K562 (cell line): ENCODE results near the gene TMEM92. TPM values are rescaled to one million over a fixed set of nuclear protein-coding genes. Genes with fewer than 3 reads are reported as not detected.

ENCODE experiments used
- ATAC-seq: fragments of 200-7000 bp; cut with Tn5 transposase; 3 replicates; pipeline ENCODE4 v1.9.1; 2020; ENCODE audit warnings: moderate library complexity
- BruUV-seq: library from RNA; stranded (reverse); fragments of 400-500 nt; replicated peaks from 2 replicates; lab custom pipeline; 2021; lab: Mats Ljungman, UMichigan
- CTCF ChIA-PET: fragments of 300-600 bp; formaldehyde crosslinking; extraction: SDS; loops from one replicate; lab custom pipeline; 2021; ENCODE audit warnings: low intra/inter-chr PET ratio; lab: Yijun Ruan, JAX
- POLR2A ChIA-PET: fragments of 300-600, 350-650 bp; sonication (Branson Sonifier 250); formaldehyde crosslinking; extraction: SDS; loops from one replicate; lab custom pipeline; 2021; ENCODE audit warnings: antibody characterized with exemption, inconsistent platforms; lab: Yijun Ruan, JAX
- DNase-seq, 4 experiments: peaks; one replicate each; pipeline versions ENCODE4 v3.0.0 to v3.0.0-alpha.2; 2011 to 2018; ENCODE audit warnings: low spot score in 3 of 4, mixed read lengths in 3 of 4; ENCODE audit errors: extremely low read depth in 1 of 4
- FAIRE-seq: peaks from 2 replicates; lab custom pipeline; 2011; peaks lifted over from hg19 to GRCh38; lab: Jason Lieb, UNC
- H2AFZ ChIP-seq: 2 replicates; pipeline ENCODE4 v1.6.0; 2011; ENCODE audit warnings: low read depth, low read length, control low read depth, inconsistent platforms
- H3K27ac ChIP-seq: fragments of 200-600 bp; 3 replicates; pipeline ENCODE4 v1.8.0; 2011; ENCODE audit warnings: low read depth, mild to moderate bottlenecking, control low read depth, inconsistent platforms, low read length, moderate library complexity, mixed read lengths; ENCODE audit errors: extremely low read depth
- H3K27me3 ChIP-seq, 2 experiments: fragments of 300-600 bp in 1 of 2; 2 replicates in 1 of 2; 3 replicates in 1 of 2; pipeline versions ENCODE4 v1.6.0 to v1.8.0; 2011; ENCODE audit warnings: inconsistent platforms in 2 of 2, low read length in 2 of 2, mild to moderate bottlenecking in 1 of 2, mixed read lengths in 1 of 2, moderate library complexity in 1 of 2; ENCODE audit not compliant: control insufficient read depth in 2 of 2, insufficient read depth in 2 of 2
- H3K36me3 ChIP-seq: fragments of 300-600 bp; 3 replicates; pipeline ENCODE4 v1.8.0; 2011; ENCODE audit warnings: mild to moderate bottlenecking, low read length, inconsistent platforms; ENCODE audit not compliant: control insufficient read depth, insufficient read depth
- H3K4me1 ChIP-seq, 2 experiments: fragments of 200-600 bp in 1 of 2; replicated peaks in 1 of 2; 2 replicates in 1 of 2; 3 replicates in 1 of 2; pipeline versions ENCODE4 v1.5.1 to v1.8.0; 2011; ENCODE audit warnings: inconsistent platforms in 2 of 2, low read length in 2 of 2, mild to moderate bottlenecking in 1 of 2, mixed read lengths in 1 of 2, moderate library complexity in 1 of 2; ENCODE audit not compliant: control insufficient read depth in 2 of 2, insufficient read depth in 2 of 2
- H3K4me2 ChIP-seq: 2 replicates; pipeline ENCODE4 v1.6.1; 2011; ENCODE audit warnings: low read length, control low read depth, inconsistent platforms, mixed read lengths; ENCODE audit not compliant: insufficient read depth
- H3K4me3 ChIP-seq: fragments of 200-600 bp; sonication (generic), shearing (Covaris generic); 2 replicates; pipeline ENCODE4 v1.5.1; 2016; ENCODE audit warnings: control low read depth, inconsistent platforms
- H3K79me2 ChIP-seq: fragments of 200-600 bp; 3 replicates; pipeline ENCODE4 v1.8.0; 2011; ENCODE audit warnings: low read length, inconsistent platforms; ENCODE audit not compliant: control insufficient read depth, insufficient read depth
- H3K9ac ChIP-seq, 2 experiments: 2 replicates each; pipeline versions ENCODE4 v1.6.0 to v1.6.1; 2011; ENCODE audit warnings: low read depth in 2 of 2, low read length in 2 of 2, control low read depth in 1 of 2, inconsistent platforms in 1 of 2, mild to moderate bottlenecking in 1 of 2, mixed read lengths in 1 of 2; ENCODE audit not compliant: insufficient read depth in 1 of 2
- H3K9me1 ChIP-seq: one replicate; pipeline ENCODE4 v1.6.0; 2011; ENCODE audit warnings: inconsistent platforms, mild to moderate bottlenecking, low read length, moderate library complexity; ENCODE audit not compliant: control insufficient read depth, insufficient read depth
- H3K9me3 ChIP-seq: replicated peaks from 2 replicates; pipeline ENCODE4 v1.5.1; 2011; ENCODE audit warnings: low read depth, low read length, inconsistent platforms; ENCODE audit not compliant: control insufficient read depth, insufficient read depth
- H4K20me1 ChIP-seq: replicated peaks from 2 replicates; pipeline ENCODE4 v1.6.1; 2011; ENCODE audit warnings: low read length, inconsistent platforms, mixed read lengths; ENCODE audit not compliant: control insufficient read depth, insufficient read depth
- CHD1 ChIP-seq: fragments of 200-600 bp; sonication (generic); IDR thresholded peaks from one replicate; pipeline ENCODE4 v1.6.1; 2012; ENCODE audit warnings: mild to moderate bottlenecking, moderate library complexity, low read length, inconsistent platforms
- HNRNPUL1 ChIP-seq: fragments of 200-400 bp; formaldehyde crosslinking; IDR thresholded peaks from 2 replicates; pipeline ENCODE4 v1.6.1; 2017; ENCODE audit warnings: low read length
- NR1H2 ChIP-seq: sonication (generic); formaldehyde crosslinking; IDR thresholded peaks from 2 replicates; pipeline ENCODE4 v1.4.0; 2020; ENCODE audit warnings: mild to moderate bottlenecking, missing genetic modification reagents
- PTTG1 ChIP-seq: fragments of 450-650 bp; IDR thresholded peaks from 2 replicates; pipeline ENCODE4 v1.6.1; 2016; ENCODE audit warnings: low read depth, mild to moderate bottlenecking, missing genetic modification characterization, missing compliant biosample characterization
- TCF7L2 ChIP-seq: fragments of 150-350 bp; IDR thresholded peaks from 2 replicates; pipeline ENCODE4 v1.6.1; 2016; ENCODE audit warnings: low read depth, mild to moderate bottlenecking, low read length, moderate library complexity
- XRCC4 ChIP-seq: IDR thresholded peaks from one replicate; pipeline ENCODE4 v1.6.1; 2011; ENCODE audit not compliant: insufficient read depth, insufficient read length; ENCODE audit errors: extremely low read depth
- ZNF263 ChIP-seq: sonication (generic); formaldehyde crosslinking; IDR thresholded peaks from 2 replicates; pipeline ENCODE4 v1.8.0; 2022; ENCODE audit warnings: mild to moderate bottlenecking, missing genetic modification reagents, borderline replicate concordance
- WGBS: fragments of 100-300 bp; shearing (Covaris generic); methylation state at CpG from one replicate; pipeline ENCODE4 v1.1.6; 2016; ENCODE audit warnings: low coverage, mixed read lengths; ENCODE audit not compliant: insufficient coverage; ENCODE audit errors: missing lambda C conversion rate; 5-methylcytosine and 5-hydroxymethylcytosine counted together
- in situ Hi-C: fragments of 300-500 bp; cut with MboI; formaldehyde crosslinking; loops from 4 replicates; pipeline ENCODE4 v1.15.0; 2018; ENCODE audit warnings: inconsistent platforms, mixed read lengths
- intact Hi-C: fragments of 100-400 bp; cut with micrococcal nuclease; formaldehyde crosslinking; loops from 2 replicates; pipeline ENCODE4 v1.14.2; 2022
- polyA plus RNA-seq, 8 experiments: library from polyadenylated mRNA; depleted of rRNA in 4 of 8; stranded (reverse) in 5 of 8; unstranded in 3 of 8; fragments of >200 nt; fragmentation: Nextera tagmentation in 2 of 8; fragmentation: Illumina TruSeq in 1 of 8; extraction: Ambion mirVana in 2 of 8; extraction: Trizol in 1 of 8; gene quantifications; 2 replicates each; pipeline versions ENCODE4 v1.2.1 to v1.2.3, GENCODE V29; 2011 to 2014; ENCODE audit warnings: inconsistent platforms in 1 of 8, missing spikeins in 1 of 8
- total RNA-seq, 7 experiments: library from RNA; depleted of rRNA in 6 of 7; stranded (reverse); fragments of >200 nt in 6 of 7; fragmentation: Illumina TruSeq in 2 of 7; extraction: Trizol in 2 of 7; gene quantifications; 2 replicates each; pipeline versions ENCODE4 v1.2.1 to v1.2.3, GENCODE V29; 2011 to 2021; ENCODE audit warnings: low replicate concordance in 1 of 7
- TF ChIP-seq, protein P1 (sequence below): sonication (generic); formaldehyde crosslinking; IDR thresholded peaks from 2 replicates; pipeline ENCODE4 v1.8.0; 2022; ENCODE audit warnings: mild to moderate bottlenecking, missing genetic modification reagents
- TF ChIP-seq, protein P2 (sequence below): fragments of 450-650 bp; formaldehyde crosslinking; IDR thresholded peaks from 2 replicates; pipeline ENCODE4 v1.4.0; 2020; ENCODE audit warnings: mild to moderate bottlenecking
- TF ChIP-seq, protein P3 (sequence below): fragments of 450-650 bp; formaldehyde crosslinking; IDR thresholded peaks from 2 replicates; pipeline ENCODE4 v1.4.0; 2022; ENCODE audit warnings: missing genetic modification characterization
- TF ChIP-seq, protein P4 (sequence below): fragments of 450-650 bp; formaldehyde crosslinking; IDR thresholded peaks from 2 replicates; pipeline ENCODE4 v1.4.0; 2022; ENCODE audit warnings: mild to moderate bottlenecking, moderate library complexity
- TF ChIP-seq, protein P5 (sequence below): fragments of 250-450 bp; sonication (Bioruptor Pico); IDR thresholded peaks from 2 replicates; pipeline ENCODE4 v1.5.0; 2022; ENCODE audit warnings: mild to moderate bottlenecking

Gene TMEM92
- total and polyA plus RNA-seq, 9 of the 15 experiments (the other 6 are each of a cell fraction or from before 2014, with no cell fraction given) = 0.14 to 2.1 (median 0.40) TPM

DNA sequence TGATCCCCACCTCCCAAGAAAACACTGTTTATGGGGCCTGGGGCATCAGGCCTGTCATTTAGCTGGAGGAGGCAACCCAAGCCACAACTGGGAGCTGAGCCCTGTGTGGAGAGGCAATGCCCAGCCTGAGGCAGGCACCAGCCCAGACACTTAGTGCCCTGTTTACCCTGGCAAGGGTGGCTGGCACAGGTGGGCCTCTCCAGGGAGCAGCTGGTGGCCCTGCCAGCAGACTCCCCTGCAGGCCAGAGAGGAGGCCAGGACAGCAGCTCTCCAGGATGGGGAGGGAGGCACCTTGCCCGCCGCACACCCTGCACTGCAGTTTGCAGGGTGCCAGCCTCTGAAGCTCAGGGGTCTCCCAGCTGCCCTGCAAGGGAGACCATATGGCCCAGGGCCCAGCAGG, 9.1 kb upstream of the TMEM92 start (continued):
- TF ChIP-seq, protein P1, sequence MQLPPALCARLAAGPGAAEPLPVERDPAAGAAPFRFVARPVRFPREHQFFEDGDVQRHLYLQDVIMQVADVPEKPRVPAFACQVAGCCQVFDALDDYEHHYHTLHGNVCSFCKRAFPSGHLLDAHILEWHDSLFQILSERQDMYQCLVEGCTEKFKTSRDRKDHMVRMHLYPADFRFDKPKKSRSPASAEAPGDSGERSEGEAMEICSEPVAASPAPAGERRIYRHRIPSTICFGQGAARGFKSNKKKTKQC (CRISPR knock-in tag) = no peak
- TF ChIP-seq NR1H2 (CRISPR knock-in tag) = no peak
- no peak for TF ChIP-seq XRCC4
- no peak for TF ChIP-seq TCF7L2
- TF ChIP-seq, protein P2, sequence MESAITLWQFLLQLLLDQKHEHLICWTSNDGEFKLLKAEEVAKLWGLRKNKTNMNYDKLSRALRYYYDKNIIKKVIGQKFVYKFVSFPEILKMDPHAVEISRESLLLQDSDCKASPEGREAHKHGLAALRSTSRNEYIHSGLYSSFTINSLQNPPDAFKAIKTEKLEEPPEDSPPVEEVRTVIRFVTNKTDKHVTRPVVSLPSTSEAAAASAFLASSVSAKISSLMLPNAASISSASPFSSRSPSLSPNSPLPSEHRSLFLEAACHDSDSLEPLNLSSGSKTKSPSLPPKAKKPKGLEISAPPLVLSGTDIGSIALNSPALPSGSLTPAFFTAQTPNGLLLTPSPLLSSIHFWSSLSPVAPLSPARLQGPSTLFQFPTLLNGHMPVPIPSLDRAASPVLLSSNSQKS (CRISPR knock-in tag) = no peak
- no peak for TF ChIP-seq CHD1
- TF ChIP-seq HNRNPUL1 = no peak
- TF ChIP-seq PTTG1 = no peak

DNA sequence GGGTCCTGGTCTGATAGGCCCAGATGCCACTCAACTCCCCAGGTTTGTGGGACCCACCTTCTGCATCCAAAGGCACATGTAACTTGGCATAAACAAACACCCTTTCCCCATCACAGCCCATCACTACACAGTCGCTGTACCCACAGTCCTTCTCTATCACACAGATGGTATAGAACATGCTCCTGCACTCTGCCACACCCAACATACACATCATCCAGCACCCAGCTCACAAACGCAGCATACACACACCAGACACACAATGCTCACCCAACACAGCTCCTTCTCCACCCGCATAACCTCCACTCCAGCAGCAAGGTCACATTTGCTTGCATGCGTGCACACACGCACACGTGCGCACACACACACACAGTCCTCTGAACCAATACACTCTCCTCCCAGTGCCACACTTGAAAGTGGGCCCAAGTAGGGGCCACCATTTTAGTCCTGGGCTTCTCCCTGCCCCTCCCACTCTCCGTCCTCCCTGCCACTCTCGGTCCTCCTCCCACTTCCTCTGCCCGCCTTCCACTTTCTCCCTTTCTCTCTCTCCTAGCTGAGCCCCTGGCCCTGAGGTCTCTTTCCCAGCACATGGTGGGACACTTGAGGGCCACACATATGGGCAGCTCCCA, 8.5 kb upstream of the TMEM92 start:
- in situ Hi-C loops = no loop called here
- no TSS peak for BruUV-seq
- Histone ChIP-seq H3K27me3 (peaks cover 3 to 42% of the 10 kb centered on the region in 2 experiments; a peak in 4 of 5 replicates), H3K9me3 (no peaks in the 10 kb centered on the region), H3K9me1 (no peaks in the 10 kb centered on the region), H4K20me1 (0 out of 2 replicates have a peak, but pooled peaks cover 4% of the 10 kb centered on the region), H3K36me3 (no peaks in the 10 kb centered on the region), H3K4me3 (no peak overlapping the region)
- CTCF ChIA-PET = no interaction called here
- no peak for ATAC-seq
- POLR2A ChIA-PET = interaction anchor here (0.6 to 1.1 kb wide), 2 partner anchors 49 to 50 kb away, joined by 3 read pairs; no protein-coding TSS in a partner anchor
- TF ChIP-seq, protein P3, sequence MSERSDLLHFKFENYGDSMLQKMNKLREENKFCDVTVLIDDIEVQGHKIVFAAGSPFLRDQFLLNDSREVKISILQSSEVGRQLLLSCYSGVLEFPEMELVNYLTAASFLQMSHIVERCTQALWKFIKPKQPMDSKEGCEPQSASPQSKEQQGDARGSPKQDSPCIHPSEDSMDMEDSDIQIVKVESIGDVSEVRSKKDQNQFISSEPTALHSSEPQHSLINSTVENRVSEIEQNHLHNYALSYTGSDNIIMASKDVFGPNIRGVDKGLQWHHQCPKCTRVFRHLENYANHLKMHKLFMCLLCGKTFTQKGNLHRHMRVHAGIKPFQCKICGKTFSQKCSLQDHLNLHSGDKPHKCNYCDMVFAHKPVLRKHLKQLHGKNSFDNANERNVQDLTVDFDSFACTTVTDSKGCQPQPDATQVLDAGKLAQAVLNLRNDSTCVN (CRISPR knock-in tag) = no peak
- TF ChIP-seq, protein P4, sequence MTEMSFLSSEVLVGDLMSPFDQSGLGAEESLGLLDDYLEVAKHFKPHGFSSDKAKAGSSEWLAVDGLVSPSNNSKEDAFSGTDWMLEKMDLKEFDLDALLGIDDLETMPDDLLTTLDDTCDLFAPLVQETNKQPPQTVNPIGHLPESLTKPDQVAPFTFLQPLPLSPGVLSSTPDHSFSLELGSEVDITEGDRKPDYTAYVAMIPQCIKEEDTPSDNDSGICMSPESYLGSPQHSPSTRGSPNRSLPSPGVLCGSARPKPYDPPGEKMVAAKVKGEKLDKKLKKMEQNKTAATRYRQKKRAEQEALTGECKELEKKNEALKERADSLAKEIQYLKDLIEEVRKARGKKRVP (CRISPR knock-in tag) = no peak
- peak; percentile 98 for TF ChIP-seq ZNF263 (CRISPR knock-in tag)
- TF ChIP-seq, protein P5, sequence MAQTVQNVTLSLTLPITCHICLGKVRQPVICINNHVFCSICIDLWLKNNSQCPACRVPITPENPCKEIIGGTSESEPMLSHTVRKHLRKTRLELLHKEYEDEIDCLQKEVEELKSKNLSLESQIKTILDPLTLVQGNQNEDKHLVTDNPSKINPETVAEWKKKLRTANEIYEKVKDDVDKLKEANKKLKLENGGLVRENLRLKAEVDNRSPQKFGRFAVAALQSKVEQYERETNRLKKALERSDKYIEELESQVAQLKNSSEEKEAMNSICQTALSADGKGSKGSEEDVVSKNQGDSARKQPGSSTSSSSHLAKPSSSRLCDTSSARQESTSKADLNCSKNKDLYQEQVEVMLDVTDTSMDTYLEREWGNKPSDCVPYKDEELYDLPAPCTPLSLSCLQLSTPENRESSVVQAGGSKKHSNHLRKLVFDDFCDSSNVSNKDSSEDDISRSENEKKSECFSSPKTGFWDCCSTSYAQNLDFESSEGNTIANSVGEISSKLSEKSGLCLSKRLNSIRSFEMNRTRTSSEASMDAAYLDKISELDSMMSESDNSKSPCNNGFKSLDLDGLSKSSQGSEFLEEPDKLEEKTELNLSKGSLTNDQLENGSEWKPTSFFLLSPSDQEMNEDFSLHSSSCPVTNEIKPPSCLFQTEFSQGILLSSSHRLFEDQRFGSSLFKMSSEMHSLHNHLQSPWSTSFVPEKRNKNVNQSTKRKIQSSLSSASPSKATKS (CRISPR knock-in tag) = no peak
- TF ChIP-seq, all 486 proteins: peak for 1
- Histone ChIP-seq H3K4me2 (no peak overlapping the region), H2AFZ (no peak overlapping the region), H3K79me2 (no peaks in the 10 kb centered on the region), H3K9ac (peak overlapping the region in 1 of 2 experiments; percentile 7; a peak in 1 of 4 replicates), H3K27ac (no peak overlapping the region), H3K4me1 (peaks cover 0 to 26% of the 10 kb centered on the region in 2 experiments; a peak in 3 of 5 replicates)
- FAIRE-seq = no peak
- DNase-seq = peak in 1 of 4 experiments; percentile 4
- intact Hi-C loops = no loop called here
- 14% methylated on average over 10 of the region's 10 CpGs for WGBS
